Ectodermal cell (in vitro differentiated cells): ENCODE measurements around the gene ORAI1.
"Not testable (repeated sequence)": the region's sequence is repeated elsewhere in the genome, so short reads cannot be mapped to it uniquely, and the experiment has no call there.

Experiments
- H3K27ac ChIP-seq: 2 replicates; pipeline ENCODE4 v1.7.0; 2013; ENCODE audit warnings: mild to moderate bottlenecking, low read depth, low read length; ENCODE audit not compliant: insufficient read depth, poor library complexity, severe bottlenecking
- H3K27me3 ChIP-seq: 2 replicates; pipeline ENCODE4 v1.7.0; 2013; ENCODE audit warnings: mild to moderate bottlenecking, low read length; ENCODE audit not compliant: insufficient read depth, control insufficient read depth, poor library complexity, severe bottlenecking
- H3K36me3 ChIP-seq: one replicate; pipeline ENCODE4 v1.7.0; 2013; ENCODE audit warnings: low read length; ENCODE audit not compliant: control insufficient read depth, insufficient read depth
- H3K4me1 ChIP-seq: one replicate; pipeline ENCODE4 v1.7.0; 2013; ENCODE audit warnings: low read length; ENCODE audit not compliant: control insufficient read depth, insufficient read depth
- H3K4me3 ChIP-seq: 2 replicates; pipeline ENCODE4 v1.7.0; 2013; ENCODE audit warnings: low read depth, low read length, control low read depth; ENCODE audit not compliant: insufficient read depth
- H3K9me3 ChIP-seq: 2 replicates; pipeline ENCODE4 v1.7.0; 2013; ENCODE audit warnings: mild to moderate bottlenecking, low read length, moderate library complexity; ENCODE audit not compliant: control insufficient read depth
- WGBS, 2 experiments: methylation state at CpG; one replicate each; pipeline ENCODE4 v1.1.7; 2013; ENCODE audit warnings: missing lambda C conversion rate in 2 of 2; 5-methylcytosine and 5-hydroxymethylcytosine counted together

The ORAI1 gene

GRCh38 chr12:121649322-121649721 is 23.0 kb downstream of the ORAI1 start:
- no peaks in the 10 kb centered on the region for H3K36me3 ChIP-seq
- no peak overlapping the region for H3K4me3 ChIP-seq
- no peaks in the 10 kb centered on the region for H3K4me1 ChIP-seq
- H3K9me3 ChIP-seq, result no peaks in the 10 kb centered on the region
- H3K27ac ChIP-seq, result no peak overlapping the region
- 95 to 98% methylated on average over 5 of the region's 5 CpGs for WGBS, 2 experiments
- no peaks in the 10 kb centered on the region for H3K27me3 ChIP-seq

GRCh38 chr12:121649819-121650353 is 23.6 kb downstream of the ORAI1 start:
- H3K4me3 ChIP-seq, result no peak overlapping the region
- 89 to 93% methylated on average over 8 of the region's 8 CpGs for WGBS, 2 experiments
- no peaks in the 10 kb centered on the region for H3K9me3 ChIP-seq
- H3K36me3 ChIP-seq, result no peaks in the 10 kb centered on the region
- H3K27ac ChIP-seq, result no peak overlapping the region
- H3K27me3 ChIP-seq, result no peaks in the 10 kb centered on the region
- H3K4me1 ChIP-seq, result no peaks in the 10 kb centered on the region

GRCh38 chr12:121651320-121651719 is 25.0 kb downstream of the ORAI1 start:
- no peak overlapping the region for H3K27ac ChIP-seq
- no peaks in the 10 kb centered on the region for H3K4me1 ChIP-seq
- no peak overlapping the region for H3K4me3 ChIP-seq
- WGBS, 2 experiments, result 68 to 75% methylated on average over 8 of the region's 8 CpGs
- no peaks in the 10 kb centered on the region for H3K27me3 ChIP-seq
- H3K9me3 ChIP-seq, result no peaks in the 10 kb centered on the region
- no peaks in the 10 kb centered on the region for H3K36me3 ChIP-seq

GRCh38 chr12:121652767-121653497 is 26.6 kb downstream of the ORAI1 start:
- Histone ChIP-seq H3K27ac (no peak overlapping the region), H3K36me3 (no peaks in the 10 kb centered on the region), H3K9me3 (no peaks in the 10 kb centered on the region), H3K4me3 (no peak overlapping the region), H3K4me1 (no peaks in the 10 kb centered on the region), H3K27me3 (no peaks in the 10 kb centered on the region)
- 92 to 96% methylated on average over 16 of the region's 16 CpGs for WGBS, 2 experiments

GRCh38 chr12:121653999-121654398 is 27.7 kb downstream of the ORAI1 start:
- Histone ChIP-seq H3K4me3 (no peak overlapping the region), H3K27ac (no peak overlapping the region), H3K36me3 (no peaks in the 10 kb centered on the region), H3K4me1 (peaks cover 5% of the 10 kb centered on the region), H3K9me3 (no peaks in the 10 kb centered on the region), H3K27me3 (no peaks in the 10 kb centered on the region)
- 84 to 86% methylated on average over 17 of the region's 18 CpGs for WGBS, 2 experiments

GRCh38 chr12:121656122-121656521 is 29.8 kb downstream of the ORAI1 start:
- H3K4me1 ChIP-seq, result peaks cover 10% of the 10 kb centered on the region
- H3K27ac ChIP-seq, result no peak overlapping the region
- no peaks in the 10 kb centered on the region for H3K27me3 ChIP-seq
- no peak overlapping the region for H3K4me3 ChIP-seq
- 96 to 97% methylated on average over 2 of the region's 2 CpGs for WGBS, 2 experiments
- H3K36me3 ChIP-seq, result no peaks in the 10 kb centered on the region
- H3K9me3 ChIP-seq, result no peaks in the 10 kb centered on the region

- peaks cover 10% of the 10 kb centered on the region for H3K4me1 ChIP-seq
- H3K27me3 ChIP-seq, result no peaks in the 10 kb centered on the region
- H3K27ac ChIP-seq, result no peak overlapping the region
- H3K4me3 ChIP-seq, result no peak overlapping the region
- WGBS, 2 experiments, result 92 to 93% methylated on average over 18 of the region's 18 CpGs
- H3K9me3 ChIP-seq, result no peaks in the 10 kb centered on the region
- H3K36me3 ChIP-seq, result no peaks in the 10 kb centered on the region
Observed at GRCh38 chr12:121657305-121658008, 31.1 kb downstream of the ORAI1 start.

- 89 to 91% methylated on average over 11 of the region's 11 CpGs for WGBS, 2 experiments
- not testable (repeated sequence) for H3K27me3 ChIP-seq, H3K9me3 ChIP-seq, H3K36me3 ChIP-seq, H3K27ac ChIP-seq, H3K4me1 ChIP-seq, H3K4me3 ChIP-seq
Observed at GRCh38 chr12:121661353-121662105, 35.2 kb downstream of the ORAI1 start.

GRCh38 chr12:121663610-121663929 is 37.2 kb downstream of the ORAI1 start:
- Histone ChIP-seq H3K4me1 (peaks cover 9% of the 10 kb centered on the region), H3K27ac (no peak overlapping the region), H3K36me3 (no peaks in the 10 kb centered on the region), H3K9me3 (no peaks in the 10 kb centered on the region), H3K27me3 (no peaks in the 10 kb centered on the region), H3K4me3 (no peak overlapping the region)
- WGBS, 2 experiments, result 77 to 78% methylated on average over 2 to 3 of the region's 3 CpGs

- not testable (repeated sequence) for H3K4me3 ChIP-seq, H3K27ac ChIP-seq, H3K27me3 ChIP-seq, H3K9me3 ChIP-seq, H3K4me1 ChIP-seq, H3K36me3 ChIP-seq
- 87 to 91% methylated on average over 6 of the region's 6 CpGs for WGBS, 2 experiments
Observed at GRCh38 chr12:121666829-121667228, 40.5 kb downstream of the ORAI1 start.
